Measurements from ENCODE around the gene NPSR1. TPM values are rescaled to one million over a fixed set of nuclear protein-coding genes. Genes with fewer than 3 reads are reported as not detected.

NPSR1 gene
- total RNA-seq, 1 experiment from 2014 or later: not detected

GRCh38 chr7:34756025-34756437, 98.0 kb downstream of the NPSR1 start:
- no peak for DNase-seq (ENCODE audit: extremely low read depth, low read depth)

- no peak for DNase-seq (ENCODE audit: extremely low read depth, low read depth)
Observed at GRCh38 chr7:34756691-34757090, 98.7 kb downstream of the NPSR1 start.

GRCh38 chr7:34757570-34758110, 99.6 kb downstream of the NPSR1 start:
- DNase-seq (ENCODE audit: extremely low read depth, low read depth): no peak

GRCh38 chr7:34758111-34758601, 100.1 kb downstream of the NPSR1 start:
- no peak for DNase-seq (ENCODE audit: extremely low read depth, low read depth)

GRCh38 chr7:34759477-34760125, 101.6 kb downstream of the NPSR1 start:
- DNase-seq (ENCODE audit: extremely low read depth, low read depth): peak; percentile 56

- DNase-seq (ENCODE audit: extremely low read depth, low read depth): no peak
Observed at GRCh38 chr7:34760271-34760670, 102.3 kb downstream of the NPSR1 start.

GRCh38 chr7:34761206-34761605, 103.2 kb downstream of the NPSR1 start:
- DNase-seq (ENCODE audit: extremely low read depth, low read depth): no peak

- no peak for DNase-seq (ENCODE audit: extremely low read depth, low read depth)
Observed at GRCh38 chr7:34761627-34762026, 103.6 kb downstream of the NPSR1 start.

GRCh38 chr7:34762764-34763163, 104.7 kb downstream of the NPSR1 start:
- DNase-seq (ENCODE audit: extremely low read depth, low read depth): no peak

- DNase-seq (ENCODE audit: extremely low read depth, low read depth): no peak
Observed at GRCh38 chr7:34772296-34772938, 114.4 kb downstream of the NPSR1 start.

GRCh38 chr7:34776748-34777358, 118.8 kb downstream of the NPSR1 start:
- DNase-seq (ENCODE audit: extremely low read depth, low read depth): no peak

GRCh38 chr7:34780546-34780945, 122.5 kb downstream of the NPSR1 start:
- DNase-seq (ENCODE audit: extremely low read depth, low read depth): no peak

GRCh38 chr7:34787586-34787985, 129.6 kb downstream of the NPSR1 start:
- DNase-seq (ENCODE audit: extremely low read depth, low read depth): peak; percentile 3

- no peak for DNase-seq (ENCODE audit: extremely low read depth, low read depth)
Observed at GRCh38 chr7:34806831-34807230, 148.8 kb downstream of the NPSR1 start.

- no peak for DNase-seq (ENCODE audit: extremely low read depth, low read depth)
Observed at GRCh38 chr7:34807548-34808340, 149.7 kb downstream of the NPSR1 start.

GRCh38 chr7:34814203-34814842, 156.3 kb downstream of the NPSR1 start:
- peak; percentile 17 for DNase-seq (ENCODE audit: extremely low read depth, low read depth)

- no peak for DNase-seq (ENCODE audit: extremely low read depth, low read depth)
Observed at GRCh38 chr7:34821932-34822558, 164.0 kb downstream of the NPSR1 start.

- peak; percentile 61 for DNase-seq (ENCODE audit: extremely low read depth, low read depth)
Observed at GRCh38 chr7:34823650-34824258, 165.7 kb downstream of the NPSR1 start.

GRCh38 chr7:34825221-34825620, 167.2 kb downstream of the NPSR1 start:
- DNase-seq (ENCODE audit: extremely low read depth, low read depth): no peak

Data from NCI-H460 (cell line).